MM.1S (cell line): ENCODE measurements around the gene LDLRAD4.

Source experiments
- CTCF ChIP-seq: fragments of 300-600 bp; sonication (generic); IDR thresholded peaks from 2 replicates; pipeline ENCODE4 v1.5.1; 2016; ENCODE audit warnings: antibody characterized with exemption, low read length, mixed read lengths
- EZH2 ChIP-seq: fragments of 300-600 bp; sonication (generic); optimal IDR thresholded peaks from 2 replicates; pipeline ENCODE3; 2017; ENCODE audit warnings: low read depth, mild to moderate bottlenecking, antibody characterized with exemption, low read length, mixed read lengths

GRCh38 chr18:13359210-13359609 is 140.7 kb downstream of the LDLRAD4 start:
- TF ChIP-seq CTCF (no peak), EZH2 (no peak)
